Measurements from ENCODE around the gene GABRG3. TPM values are rescaled to one million over a fixed set of nuclear protein-coding genes. Genes with fewer than 3 reads are reported as not detected.

The GABRG3 gene
- total RNA-seq, 1 donor from 2014 or later: not detected

DNA sequence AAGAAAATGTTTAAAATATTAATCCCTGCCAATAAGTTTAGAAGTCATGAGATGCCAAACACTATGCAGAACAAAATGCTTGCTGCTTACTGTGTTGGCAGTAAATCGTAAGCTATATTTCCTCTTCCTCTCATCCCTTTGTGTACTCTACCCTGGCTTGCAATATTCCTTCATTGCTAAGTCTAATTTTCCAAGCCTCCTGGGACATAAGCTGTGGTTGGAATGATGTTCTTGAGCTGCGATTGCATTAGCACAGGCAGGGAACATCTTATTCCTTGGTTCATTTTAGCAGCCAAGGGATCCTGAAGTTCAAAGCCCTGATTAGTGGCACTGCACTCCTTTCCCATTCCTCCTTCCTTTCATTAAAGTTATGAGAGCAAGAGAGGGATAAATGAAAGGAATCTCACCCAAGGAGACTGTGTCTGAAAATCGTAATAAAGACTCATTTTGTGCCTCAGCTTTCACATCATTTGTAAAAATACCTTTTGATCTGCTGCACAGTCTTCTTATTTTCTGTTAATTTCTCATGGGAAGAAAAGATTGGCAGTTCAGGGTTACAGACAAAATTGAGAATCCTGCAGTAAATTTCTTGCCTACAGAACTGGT, 592.9 kb downstream of the GABRG3 start:
- ATAC-seq (no peak), DNase-seq (no peak)
- intact Hi-C loops (cut with micrococcal nuclease): no loop called here

- ATAC-seq (no peak), DNase-seq (no peak)
- intact Hi-C loops (cut with micrococcal nuclease): no loop called here
These were observed 593.7 kb downstream of the GABRG3 start for GRCh38 chr15:27564656-27565055.

DNA sequence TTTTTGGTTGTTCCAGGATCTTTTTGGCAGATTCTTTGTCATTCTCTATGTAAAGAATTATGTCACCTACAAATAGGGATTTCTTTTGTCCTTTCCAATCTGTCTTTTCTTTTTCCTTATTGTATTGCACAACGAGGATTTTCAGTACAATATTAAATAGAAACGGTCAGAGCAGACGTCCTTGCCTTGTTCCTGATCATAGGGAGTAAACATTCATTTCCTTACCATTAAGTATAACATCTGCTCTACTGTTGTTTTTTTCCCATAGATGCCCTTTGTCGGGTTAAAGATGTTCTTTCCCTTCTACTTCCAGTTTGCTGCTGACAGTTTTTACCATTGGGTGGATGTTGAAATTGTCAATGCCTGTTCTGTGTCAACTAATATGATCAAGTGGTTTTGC, 599.8 kb downstream of the GABRG3 start:
- DNase-seq (no peak), ATAC-seq (no peak)
- intact Hi-C loops (cut with micrococcal nuclease): no loop called here

GRCh38 chr15:27573805-27574485, 603.0 kb downstream of the GABRG3 start:
- ATAC-seq (no peak), DNase-seq (no peak)
- intact Hi-C loops (cut with micrococcal nuclease): no loop called here

DNA sequence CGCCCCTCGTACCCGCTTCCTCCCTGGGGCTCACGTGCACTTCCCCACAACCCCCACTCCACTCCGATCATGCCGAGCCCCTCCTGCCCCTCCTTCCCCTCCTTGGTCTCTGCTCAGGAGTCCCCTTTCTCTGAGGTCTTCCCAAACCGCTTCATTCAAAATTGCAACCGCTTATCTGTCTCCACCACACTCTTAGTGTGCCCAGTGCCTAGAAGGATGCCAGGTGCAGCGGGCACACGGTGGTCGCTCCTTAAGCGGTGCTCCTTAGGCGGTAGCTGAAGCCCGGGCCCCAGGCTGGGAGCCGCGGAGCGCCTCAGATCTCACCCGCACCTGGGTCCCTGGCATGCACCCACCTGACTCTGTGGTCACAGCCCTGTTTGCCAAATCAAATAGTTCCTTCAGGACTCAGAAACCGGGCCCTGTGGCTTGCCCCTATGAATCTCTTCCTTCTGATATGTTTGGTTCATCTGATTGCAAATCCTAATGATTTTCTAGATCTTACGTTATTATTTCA, 603.6 kb downstream of the GABRG3 start:
- intact Hi-C loops (cut with micrococcal nuclease): no loop called here
- no peak for DNase-seq
- no peak for ATAC-seq

DNA sequence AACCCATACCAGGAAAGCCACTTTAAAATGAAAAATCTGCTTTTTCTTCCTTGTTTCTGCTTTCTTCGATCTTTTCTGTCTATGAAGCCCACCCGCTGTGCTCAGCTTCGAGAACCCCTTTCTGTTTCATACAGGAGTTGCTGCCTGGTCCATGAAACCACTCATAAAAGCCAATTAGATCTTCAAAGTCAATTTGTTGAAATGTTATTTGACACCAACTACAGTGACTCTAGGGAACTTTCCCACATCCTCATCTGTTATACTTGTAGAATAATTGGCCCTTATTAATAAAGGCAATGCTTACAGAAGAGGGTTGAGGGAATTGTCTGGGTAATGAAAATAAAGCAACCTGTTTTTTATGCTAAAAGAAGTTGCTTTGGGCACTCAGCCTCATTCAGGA, 604.5 kb downstream of the GABRG3 start:
- DNase-seq (no peak), ATAC-seq (no peak)
- intact Hi-C loops (cut with micrococcal nuclease): no loop called here

- intact Hi-C loops (cut with micrococcal nuclease): no loop called here
- ATAC-seq (no peak), DNase-seq (no peak)
These were observed 605.6 kb downstream of the GABRG3 start for GRCh38 chr15:27576576-27576975.

- DNase-seq (no peak), ATAC-seq (no peak)
- intact Hi-C loops (cut with micrococcal nuclease): no loop called here
These were observed 608.8 kb downstream of the GABRG3 start for GRCh38 chr15:27579738-27580137.

- ATAC-seq: no peak
- intact Hi-C loops (cut with micrococcal nuclease): no loop called here
These were observed 611.9 kb downstream of the GABRG3 start for GRCh38 chr15:27582726-27583410.

DNA sequence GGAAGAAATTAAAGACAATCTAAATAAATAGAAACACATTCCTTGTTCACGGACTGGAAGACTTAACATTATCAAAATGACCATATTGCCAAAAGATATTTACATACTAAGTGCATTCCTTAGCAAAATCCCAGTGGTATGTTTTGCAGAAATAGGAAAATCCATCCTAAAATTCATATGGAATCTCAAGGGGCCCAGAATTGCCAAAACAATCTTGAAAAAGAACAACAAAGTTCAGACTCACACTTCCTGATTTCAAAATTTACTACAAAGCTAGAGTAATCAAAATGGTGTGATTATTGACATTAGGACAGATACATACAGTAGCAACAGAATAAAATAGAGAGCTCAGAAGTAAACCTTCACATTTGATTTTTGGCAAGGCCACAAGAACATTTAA, 612.7 kb downstream of the GABRG3 start:
- intact Hi-C loops (cut with micrococcal nuclease): no loop called here
- DNase-seq (no peak), ATAC-seq (no peak)

More at GRCh38 chr15:27582726-27583410, 611.9 kb downstream of the GABRG3 start:
- no peak for DNase-seq

DNA sequence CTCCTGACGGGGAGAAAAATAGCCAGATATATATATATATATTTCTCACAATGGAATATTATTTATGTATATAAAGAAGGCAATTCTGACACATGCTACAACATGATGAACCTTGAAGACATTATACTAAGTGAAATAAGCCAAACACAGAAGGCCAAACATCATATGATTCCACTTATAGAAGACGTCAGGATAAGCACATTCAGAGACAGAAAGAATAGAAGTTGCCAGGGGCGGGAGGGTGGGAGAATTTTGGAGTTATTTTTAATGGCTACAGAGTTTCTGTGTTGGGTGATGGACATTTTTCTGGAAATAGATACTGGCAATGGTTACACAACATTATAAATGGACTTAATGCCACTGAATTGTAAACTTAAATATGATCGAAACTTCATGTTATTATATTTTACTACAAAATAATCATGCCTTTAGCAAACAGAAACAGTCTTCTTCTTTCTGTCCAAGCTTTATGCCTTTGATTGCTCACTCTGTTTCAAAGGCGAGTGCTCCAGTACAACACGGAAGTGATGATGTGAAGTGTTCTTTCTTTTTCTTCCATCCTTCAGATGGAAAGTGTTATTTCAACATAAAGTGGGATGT, 614.2 kb downstream of the GABRG3 start:
- ATAC-seq (no peak), DNase-seq (no peak)
- intact Hi-C loops (cut with micrococcal nuclease): no loop called here

GRCh38 chr15:27587810-27588209, 616.8 kb downstream of the GABRG3 start:
- ATAC-seq (no peak), DNase-seq (no peak)
- intact Hi-C loops (cut with micrococcal nuclease): no loop called here

- ATAC-seq: no peak
- intact Hi-C loops (cut with micrococcal nuclease): no loop called here
- no peak for DNase-seq
These were observed 618.3 kb downstream of the GABRG3 start for GRCh38 chr15:27589260-27589659.

DNA sequence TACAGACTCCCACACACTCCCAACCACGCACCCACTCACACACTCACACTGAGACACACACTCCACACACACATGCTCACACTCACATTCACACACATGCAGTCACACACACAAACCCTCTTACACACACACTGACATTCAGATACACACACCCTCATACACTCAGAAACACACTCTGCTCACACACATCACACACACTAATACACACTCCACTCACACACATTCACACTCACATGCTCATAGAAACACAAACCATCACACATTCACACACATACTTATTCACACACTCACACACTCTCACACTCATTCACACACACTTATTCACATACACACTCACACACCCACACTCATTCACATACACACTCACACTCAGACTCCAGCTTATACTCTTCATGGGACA, 618.8 kb downstream of the GABRG3 start:
- intact Hi-C loops (cut with micrococcal nuclease): no loop called here
- DNase-seq (no peak), ATAC-seq (no peak)

Other genes with a start within 250 kb of the GABRG3 start
- gene GABRB3, start 198.1 kb upstream of the GABRG3 start, total RNA-seq: 4.5 TPM
- gene GABRA5, start 104.1 kb upstream of the GABRG3 start, total RNA-seq: not detected

Measured in left ventricle myocardium superior (tissue), 1 donor.